Psoas muscle (tissue), 8 donors: ENCODE results near the gene NSUN5. TPM values are rescaled to one million over a fixed set of nuclear protein-coding genes. Genes with fewer than 3 reads are reported as not detected.

Source experiments
- ATAC-seq, 4 donors: fragments of 200-7000 bp; cut with Tn5 transposase; one replicate each; pipeline ENCODE4 v1.9.1; 2020; ENCODE audit warnings: moderate library complexity in 3 of 4, mild to moderate bottlenecking in 2 of 4
- DNase-seq, 2 donors: peaks; one replicate each; pipeline ENCODE4 v3.0.0-alpha.2; 2020
- H3K27ac ChIP-seq: fragments of 200-600 bp; one replicate; pipeline ENCODE4 v1.8.0; 2022
- H3K27me3 ChIP-seq, 3 donors: fragments of 200-600 bp in 1 of 3; one replicate each; pipeline versions ENCODE4 v1.6.1 to v1.8.0; 2013 to 2022; ENCODE audit warnings: low read length in 2 of 3, mild to moderate bottlenecking in 2 of 3, moderate library complexity in 1 of 3; ENCODE audit not compliant: insufficient read depth in 3 of 3
- H3K36me3 ChIP-seq, 2 donors: fragments of 200-600 bp in 1 of 2; one replicate each; pipeline versions ENCODE4 v1.6.1 to v1.8.0; 2013 to 2022; ENCODE audit warnings: low read depth in 1 of 2, mild to moderate bottlenecking in 1 of 2, moderate library complexity in 1 of 2; ENCODE audit not compliant: insufficient read depth in 1 of 2
- H3K4me1 ChIP-seq: fragments of 200-600 bp; one replicate; pipeline ENCODE4 v1.8.0; 2022
- H3K4me3 ChIP-seq: fragments of 200-600 bp; one replicate; pipeline ENCODE4 v1.8.0; 2022; ENCODE audit warnings: mild to moderate bottlenecking
- H3K9me3 ChIP-seq: fragments of 200-600 bp; one replicate; pipeline ENCODE4 v1.8.0; 2022
- CTCF ChIP-seq: fragments of 200-600 bp; IDR thresholded peaks from one replicate; pipeline ENCODE4 v1.8.0; 2022; ENCODE audit warnings: antibody characterized with exemption
- WGBS, 3 donors: extraction: QIAGEN DNeasy Blood & Tissue Kit; methylation state at CpG; one replicate each; pipeline versions ENCODE4 v1.1.6 to v1.1.7; 2013; 5-methylcytosine and 5-hydroxymethylcytosine counted together
- intact Hi-C, 2 donors: fragments of 100-400 bp; cut with DNase I; formaldehyde crosslinking; loops; one replicate each; pipeline versions ENCODE4 v1.11.0 to v1.14.2; 2022
- polyA plus RNA-seq, 3 donors: library from polyadenylated mRNA; stranded (reverse); fragments of 200-250 nt; gene quantifications; one replicate each; pipeline ENCODE4 v1.2.3, GENCODE V29; 2013
- total RNA-seq, 4 donors: library from RNA; stranded (reverse); fragmentation: NEBNext Ultra II Directional in 2 of 4; extraction: Animal tissue kit (Norgen Biotek cat#: 25700) in 2 of 4; gene quantifications; one replicate each; pipeline versions ENCODE4 v1.2.1 to v1.2.4, GENCODE V29; 2021 to 2023
- donor health status: healthy with polysubstance abuse.
- donor health status: DM: no; HTN: no; CAD: no; lungs with moderate emphysema.
- donor health status: Bipolar disorder and iron deficiency.
- donor health status: healthy.
- donor health status: DM: yes; HTN: yes; CAD: no.
- donor health status: DM: no; HTN: no; CAD: no.
- donor health status: DM: no; HTN: no; CAD: no.
- donor health status: DM: yes; HTN: yes; CAD: no.

The NSUN5 gene
- total and polyA plus RNA-seq, 7 donors, result 18.2 to 65.2 (median 34.0) TPM

DNA sequence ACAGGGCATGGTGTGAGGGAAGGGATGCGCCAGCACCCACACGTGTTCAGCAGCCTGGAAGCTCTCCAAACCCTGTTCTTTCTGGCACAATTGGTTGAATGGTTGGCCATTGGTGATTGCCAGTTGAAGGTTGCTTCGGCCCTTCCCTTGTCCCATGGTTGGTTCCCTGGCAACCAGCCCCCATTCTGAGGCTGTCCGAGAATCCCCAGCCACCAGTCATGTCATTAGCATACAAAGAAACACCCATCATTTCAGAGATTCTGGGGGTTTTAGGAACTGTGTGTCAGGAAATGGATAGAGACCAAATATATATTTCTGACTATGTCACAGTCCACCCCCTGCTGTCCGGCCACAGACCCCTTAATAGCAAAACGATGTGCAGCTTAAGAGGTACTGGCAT, 41.1 kb upstream of the NSUN5 start:
- Histone ChIP-seq H3K9me3 (no peaks in the 10 kb centered on the region), H3K36me3 (no peaks in the 10 kb centered on the region), H3K4me1 (no peaks in the 10 kb centered on the region), H3K4me3 (no peak overlapping the region), H3K27ac (no peak overlapping the region), H3K27me3 (no peaks in the 10 kb centered on the region)
- no peak for TF ChIP-seq CTCF
- ATAC-seq, result no peak
- intact Hi-C loops, result loop anchor here in 1 of 2 donors (5.0 kb wide), 1 partner anchor 48 kb away; no protein-coding TSS in a partner anchor
- 70 to 79% (median 70%) methylated on average over 6 of the region's 6 CpGs for WGBS, 3 donors
- no peak for DNase-seq

- Histone ChIP-seq H3K9me3 (no peaks in the 10 kb centered on the region), H3K27ac (no peak overlapping the region), H3K4me1 (no peaks in the 10 kb centered on the region), H3K36me3 (no peaks in the 10 kb centered on the region), H3K4me3 (no peak overlapping the region), H3K27me3 (no peaks in the 10 kb centered on the region)
- no peak for DNase-seq
- no peak for TF ChIP-seq CTCF
- 46 to 58% (median 53%) methylated on average over 8 of the region's 8 CpGs for WGBS, 3 donors
- intact Hi-C loops, result no loop called here
- no peak for ATAC-seq
Measured at GRCh38 chr7:73345951-73346350, 37.3 kb upstream of the NSUN5 start.

- no peaks in the 10 kb centered on the region for H3K36me3 ChIP-seq
- H3K9me3 ChIP-seq, result no peaks in the 10 kb centered on the region
- no peak for ATAC-seq
- H3K4me1 ChIP-seq, result no peaks in the 10 kb centered on the region
- intact Hi-C loops, result no loop called here
- no peak for TF ChIP-seq CTCF
- no peak for DNase-seq
- no peak overlapping the region for H3K4me3 ChIP-seq
- H3K27ac ChIP-seq, result no peak overlapping the region
- H3K27me3 ChIP-seq, result no peaks in the 10 kb centered on the region
- WGBS, 3 donors, result 58 to 66% (median 59%) methylated on average over 4 of the region's 4 CpGs
Measured at GRCh38 chr7:73345538-73345937, 36.9 kb upstream of the NSUN5 start.

- WGBS, 3 donors, result 80 to 91% (median 87%) methylated on average over 7 of the region's 7 CpGs
- DNase-seq (no peak), ATAC-seq (no peak)
- Histone ChIP-seq H3K4me1 (no peaks in the 10 kb centered on the region), H3K4me3 (no peak overlapping the region), H3K9me3 (no peaks in the 10 kb centered on the region), H3K36me3 (no peaks in the 10 kb centered on the region), H3K27ac (no peak overlapping the region), H3K27me3 (no peaks in the 10 kb centered on the region)
- intact Hi-C loops, result loop anchor here (2.0 to 5.0 kb wide), 3 partner anchors 53 to 107 kb away; no protein-coding TSS in a partner anchor
- TF ChIP-seq CTCF, result no peak
Measured at GRCh38 chr7:73343671-73344380, 35.2 kb upstream of the NSUN5 start.
